Bronchial epithelial cell (primary cell): ENCODE data around the gene JMJD1C. TPM values are rescaled to one million over a fixed set of nuclear protein-coding genes. Genes with fewer than 3 reads are reported as not detected.
A peak's percentile ranks its signal among the peaks of the same experiment; 100 is the strongest.
"Not testable (repeated sequence)": the region's sequence is repeated elsewhere in the genome, so short reads cannot be mapped to it uniquely, and the experiment has no call there.

Experiments
- DNase-seq: peaks from one replicate; pipeline ENCODE4 v3.0.0-alpha.2; 2010; ENCODE audit warnings: low read depth
- FAIRE-seq: peaks from 2 replicates; lab custom pipeline; 2011; peaks lifted over from hg19 to GRCh38; lab: Jason Lieb, UNC
- H3K27me3 ChIP-seq: 2 replicates; pipeline ENCODE4 v1.5.1; 2011; ENCODE audit warnings: low read length; ENCODE audit not compliant: control insufficient read depth, insufficient read depth
- H3K36me3 ChIP-seq: 2 replicates; pipeline ENCODE4 v1.5.1; 2011; ENCODE audit warnings: low read length; ENCODE audit not compliant: control insufficient read depth, insufficient read depth
- H3K4me3 ChIP-seq: 2 replicates; pipeline ENCODE4 v1.5.1; 2011; ENCODE audit warnings: mild to moderate bottlenecking, low read depth, low read length, control low read depth
- total RNA-seq: library from RNA; depleted of rRNA; stranded (reverse); fragments of >200 nt; gene quantifications from 2 replicates; pipeline ENCODE4 v1.2.1, GENCODE V29; 2014
- TF ChIP-seq, protein P1 (sequence below): IDR thresholded peaks from 2 replicates; pipeline ENCODE4 v1.5.1; 2011; ENCODE audit warnings: mild to moderate bottlenecking, moderate library complexity, low read length, control low read depth, inconsistent platforms; ENCODE audit not compliant: insufficient read depth, severe bottlenecking

Gene JMJD1C
- total RNA-seq, 1 donor from 2014 or later = 72.1 TPM

DNA sequence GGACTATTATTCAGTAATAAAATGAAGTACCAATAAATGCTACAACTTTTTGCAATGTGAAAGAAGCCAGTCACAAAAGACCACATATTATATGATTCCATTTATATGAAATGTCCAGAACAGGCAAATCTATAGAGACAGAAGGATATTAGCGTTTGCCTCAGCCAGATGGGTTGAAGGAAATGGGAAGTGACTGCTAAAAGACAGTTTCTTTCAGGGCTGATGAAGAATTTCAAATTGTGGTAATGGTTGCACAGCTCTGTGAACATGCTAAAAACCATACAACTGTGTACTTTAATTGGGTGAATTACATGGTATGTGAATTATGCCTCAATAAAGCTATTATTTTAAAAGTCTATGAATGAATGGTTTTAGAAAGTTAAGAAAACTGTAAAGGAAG, 31.5 kb upstream of the JMJD1C start:
- FAIRE-seq = no peak
- Histone ChIP-seq H3K4me3 (no peak overlapping the region), H3K27me3 (no peaks in the 10 kb centered on the region), H3K36me3 (no peaks in the 10 kb centered on the region)
- TF ChIP-seq, protein P1, sequence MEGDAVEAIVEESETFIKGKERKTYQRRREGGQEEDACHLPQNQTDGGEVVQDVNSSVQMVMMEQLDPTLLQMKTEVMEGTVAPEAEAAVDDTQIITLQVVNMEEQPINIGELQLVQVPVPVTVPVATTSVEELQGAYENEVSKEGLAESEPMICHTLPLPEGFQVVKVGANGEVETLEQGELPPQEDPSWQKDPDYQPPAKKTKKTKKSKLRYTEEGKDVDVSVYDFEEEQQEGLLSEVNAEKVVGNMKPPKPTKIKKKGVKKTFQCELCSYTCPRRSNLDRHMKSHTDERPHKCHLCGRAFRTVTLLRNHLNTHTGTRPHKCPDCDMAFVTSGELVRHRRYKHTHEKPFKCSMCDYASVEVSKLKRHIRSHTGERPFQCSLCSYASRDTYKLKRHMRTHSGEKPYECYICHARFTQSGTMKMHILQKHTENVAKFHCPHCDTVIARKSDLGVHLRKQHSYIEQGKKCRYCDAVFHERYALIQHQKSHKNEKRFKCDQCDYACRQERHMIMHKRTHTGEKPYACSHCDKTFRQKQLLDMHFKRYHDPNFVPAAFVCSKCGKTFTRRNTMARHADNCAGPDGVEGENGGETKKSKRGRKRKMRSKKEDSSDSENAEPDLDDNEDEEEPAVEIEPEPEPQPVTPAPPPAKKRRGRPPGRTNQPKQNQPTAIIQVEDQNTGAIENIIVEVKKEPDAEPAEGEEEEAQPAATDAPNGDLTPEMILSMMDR = no peak
- DNase-seq = no peak

DNA sequence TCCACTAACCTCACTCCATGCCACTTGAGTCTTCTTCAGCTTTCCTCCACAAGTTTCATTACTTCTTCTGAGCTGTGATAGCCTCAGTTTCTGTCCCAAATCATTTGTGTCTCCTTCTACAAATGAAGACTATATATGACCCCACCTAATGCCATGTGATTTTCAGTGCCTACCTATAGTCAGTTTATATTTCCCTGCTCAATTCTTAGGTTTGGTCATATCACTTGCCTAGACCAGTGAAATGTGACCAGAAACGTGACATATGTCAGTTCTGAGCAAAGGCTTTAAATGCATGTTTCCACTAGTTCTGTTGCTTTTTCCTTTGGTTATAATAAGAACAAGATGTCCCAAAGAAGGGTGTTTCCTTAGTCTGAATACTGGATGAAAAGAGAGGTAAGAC, 30.8 kb upstream of the JMJD1C start:
- Histone ChIP-seq H3K4me3 (no peak overlapping the region), H3K27me3 (no peaks in the 10 kb centered on the region), H3K36me3 (no peaks in the 10 kb centered on the region)
- FAIRE-seq (no peak), DNase-seq (no peak)
- TF ChIP-seq, protein P1 = no peak

DNA sequence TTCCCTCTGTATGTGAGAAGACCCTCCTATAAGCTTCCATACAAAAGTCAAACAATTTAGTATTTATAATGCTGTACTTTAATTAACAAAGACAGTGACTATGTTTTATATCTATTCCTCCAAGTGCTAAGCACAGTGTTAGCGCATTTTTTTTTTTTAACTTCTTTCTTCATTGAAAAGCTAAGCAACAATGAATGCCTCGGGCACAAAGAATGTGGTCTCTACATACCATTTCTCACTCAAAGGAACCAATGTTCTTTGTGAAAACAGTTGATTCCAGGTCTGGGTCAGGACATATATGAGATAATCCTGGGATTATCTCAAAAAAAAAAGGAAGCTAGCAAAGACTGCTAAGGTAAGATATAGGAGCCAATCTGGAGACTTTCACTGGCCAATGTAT, 29.2 kb upstream of the JMJD1C start:
- FAIRE-seq = no peak
- Histone ChIP-seq H3K4me3 (no peak overlapping the region), H3K27me3 (no peaks in the 10 kb centered on the region)

DNA sequence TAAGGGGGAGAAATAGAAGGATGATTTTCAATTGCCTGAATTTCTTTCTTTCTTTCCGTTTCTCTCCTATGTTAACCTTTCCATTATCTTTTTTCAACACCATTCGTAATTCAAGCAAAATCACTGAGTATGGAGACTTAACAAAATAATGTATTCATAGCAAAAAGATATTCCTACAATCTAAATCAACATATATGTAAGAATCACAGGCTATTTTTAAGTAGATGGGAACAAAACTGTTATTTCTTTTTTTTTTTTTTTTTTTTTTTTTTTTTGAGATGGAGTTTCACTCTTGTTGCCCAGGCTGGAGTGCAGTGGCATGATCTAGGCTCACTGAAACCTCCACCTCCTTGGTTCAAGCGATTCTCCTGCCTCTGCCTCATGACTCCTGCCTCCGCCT, 27.2 kb upstream of the JMJD1C start:
- DNase-seq = no peak
- no peaks in the 10 kb centered on the region for H3K36me3 ChIP-seq
- H3K4me3 ChIP-seq = no peak overlapping the region
- TF ChIP-seq, protein P1 = no peak
- H3K27me3 ChIP-seq = no peaks in the 10 kb centered on the region
- no peak for FAIRE-seq

More for the DNA sequence above, 29.2 kb upstream of the JMJD1C start:
- TF ChIP-seq, protein P1 = no peak
- no peak for DNase-seq
- H3K36me3 ChIP-seq = no peaks in the 10 kb centered on the region

DNA sequence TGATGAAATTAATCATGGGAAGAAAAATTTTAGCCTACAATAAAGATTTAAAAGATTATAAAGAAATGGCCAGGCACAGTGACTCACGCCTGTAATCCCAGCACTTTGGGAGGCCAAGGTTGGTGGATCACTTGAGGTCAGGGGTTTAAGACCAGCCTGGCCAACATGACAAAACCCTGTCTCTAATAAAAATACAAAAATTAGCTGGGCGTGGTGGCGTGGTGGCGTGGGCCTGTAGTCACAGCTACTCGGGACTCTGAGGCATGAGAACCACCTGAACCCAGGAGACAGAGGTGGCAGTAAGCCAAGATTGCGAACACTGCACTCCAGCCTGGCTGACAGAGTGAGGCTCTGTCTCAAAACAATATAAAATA, 26.5 kb upstream of the JMJD1C start:
- not testable (repeated sequence) for DNase-seq, H3K36me3 ChIP-seq, H3K27me3 ChIP-seq, H3K4me3 ChIP-seq, FAIRE-seq

DNA sequence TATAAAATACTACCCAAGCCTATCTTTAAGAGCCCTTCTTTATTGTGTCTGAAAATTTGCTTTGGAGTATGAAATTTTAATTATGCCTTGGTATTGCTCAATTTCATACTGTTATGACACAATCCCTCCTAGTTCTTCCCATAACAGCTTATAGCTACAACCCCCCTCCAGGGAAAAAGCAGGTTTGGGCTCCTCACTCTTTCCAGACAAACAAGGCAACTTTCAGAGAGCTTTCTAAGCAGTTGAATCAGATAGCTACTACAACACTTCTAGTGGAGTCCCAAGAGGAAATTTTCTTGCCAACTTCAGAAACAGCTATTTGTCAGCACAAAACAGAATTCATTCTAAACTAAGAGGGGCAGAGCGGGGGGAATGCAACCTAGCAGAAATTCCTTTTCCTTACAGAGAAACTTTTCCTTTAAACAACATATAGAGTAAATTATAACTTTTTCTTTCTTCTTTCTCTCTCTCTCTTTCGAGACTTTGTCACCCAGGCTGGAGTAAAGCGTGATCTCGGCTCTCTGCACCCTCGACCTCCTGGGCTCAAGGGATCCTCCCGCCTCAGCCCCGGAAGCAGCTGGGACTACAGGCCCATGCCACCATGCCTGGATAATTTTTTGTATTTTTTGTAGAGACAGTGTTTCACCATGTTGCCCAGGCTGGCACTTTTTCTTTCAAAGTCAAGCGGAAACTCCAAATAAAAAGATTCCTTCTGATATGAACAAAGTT, 26.0 kb upstream of the JMJD1C start:
- H3K36me3 ChIP-seq = no peaks in the 10 kb centered on the region
- FAIRE-seq (no peak), DNase-seq (peak; percentile 74)
- H3K4me3 ChIP-seq = no peak overlapping the region
- TF ChIP-seq, protein P1 = no peak
- H3K27me3 ChIP-seq = no peaks in the 10 kb centered on the region
